GM13977 (cell line): ENCODE measurements around the gene MMP25.

Experiments used
- DNase-seq: peaks from one replicate; pipeline ENCODE4 v3.0.0; 2012; ENCODE audit warnings: low spot score
- in situ Hi-C: fragments of 300-500 bp; cut with MboI; formaldehyde crosslinking; loops from one replicate; pipeline ENCODE4 v1.12.0; 2022; ENCODE audit warnings: low sequenced_read_pairs, low pct_unique_long_range_greater_than_20kb, mixed read lengths, inconsistent platforms; ENCODE audit not compliant: unreplicated experiment
- TF ChIP-seq, protein P1 (sequence below): IDR thresholded peaks from 2 replicates; pipeline ENCODE4 v1.5.1; 2012; ENCODE audit warnings: mild to moderate bottlenecking, control low read depth; ENCODE audit not compliant: insufficient read depth; ENCODE audit errors: extremely low read depth, missing control alignments

Gene MMP25

DNA sequence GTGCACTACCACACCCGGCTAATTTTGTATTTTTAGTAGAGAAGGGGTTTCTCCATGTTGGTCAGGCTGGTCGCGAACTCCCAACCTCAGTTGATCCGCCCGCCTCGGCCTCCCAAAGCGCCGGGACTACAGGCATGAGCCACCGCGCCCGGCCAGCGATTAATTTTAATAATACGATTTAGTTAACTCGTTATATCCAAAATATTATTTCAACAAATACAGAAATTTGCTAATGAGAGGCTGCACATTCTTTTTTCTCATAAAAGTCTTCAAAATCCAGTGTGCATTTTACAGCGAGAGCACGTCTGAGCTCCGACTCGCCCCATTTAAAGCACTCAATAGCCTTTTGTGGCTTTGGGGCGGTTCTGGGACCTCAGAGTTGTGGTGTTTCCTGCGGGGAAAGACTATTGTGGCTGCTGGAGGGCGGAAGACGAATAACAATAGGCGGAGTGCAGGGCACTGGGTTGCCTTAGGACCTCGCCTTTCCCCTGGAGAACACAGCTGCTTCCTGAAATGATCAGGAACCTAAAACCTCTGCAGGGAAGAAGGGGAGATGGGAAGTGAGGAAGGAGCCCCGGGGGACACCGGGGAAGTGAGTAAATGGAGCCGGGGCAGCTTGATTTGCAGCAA, 55.6 kb downstream of the MMP25 start:
- TF ChIP-seq, protein P1, sequence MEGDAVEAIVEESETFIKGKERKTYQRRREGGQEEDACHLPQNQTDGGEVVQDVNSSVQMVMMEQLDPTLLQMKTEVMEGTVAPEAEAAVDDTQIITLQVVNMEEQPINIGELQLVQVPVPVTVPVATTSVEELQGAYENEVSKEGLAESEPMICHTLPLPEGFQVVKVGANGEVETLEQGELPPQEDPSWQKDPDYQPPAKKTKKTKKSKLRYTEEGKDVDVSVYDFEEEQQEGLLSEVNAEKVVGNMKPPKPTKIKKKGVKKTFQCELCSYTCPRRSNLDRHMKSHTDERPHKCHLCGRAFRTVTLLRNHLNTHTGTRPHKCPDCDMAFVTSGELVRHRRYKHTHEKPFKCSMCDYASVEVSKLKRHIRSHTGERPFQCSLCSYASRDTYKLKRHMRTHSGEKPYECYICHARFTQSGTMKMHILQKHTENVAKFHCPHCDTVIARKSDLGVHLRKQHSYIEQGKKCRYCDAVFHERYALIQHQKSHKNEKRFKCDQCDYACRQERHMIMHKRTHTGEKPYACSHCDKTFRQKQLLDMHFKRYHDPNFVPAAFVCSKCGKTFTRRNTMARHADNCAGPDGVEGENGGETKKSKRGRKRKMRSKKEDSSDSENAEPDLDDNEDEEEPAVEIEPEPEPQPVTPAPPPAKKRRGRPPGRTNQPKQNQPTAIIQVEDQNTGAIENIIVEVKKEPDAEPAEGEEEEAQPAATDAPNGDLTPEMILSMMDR = no peak
- in situ Hi-C loops = no loop called here
- no peak for DNase-seq

DNA sequence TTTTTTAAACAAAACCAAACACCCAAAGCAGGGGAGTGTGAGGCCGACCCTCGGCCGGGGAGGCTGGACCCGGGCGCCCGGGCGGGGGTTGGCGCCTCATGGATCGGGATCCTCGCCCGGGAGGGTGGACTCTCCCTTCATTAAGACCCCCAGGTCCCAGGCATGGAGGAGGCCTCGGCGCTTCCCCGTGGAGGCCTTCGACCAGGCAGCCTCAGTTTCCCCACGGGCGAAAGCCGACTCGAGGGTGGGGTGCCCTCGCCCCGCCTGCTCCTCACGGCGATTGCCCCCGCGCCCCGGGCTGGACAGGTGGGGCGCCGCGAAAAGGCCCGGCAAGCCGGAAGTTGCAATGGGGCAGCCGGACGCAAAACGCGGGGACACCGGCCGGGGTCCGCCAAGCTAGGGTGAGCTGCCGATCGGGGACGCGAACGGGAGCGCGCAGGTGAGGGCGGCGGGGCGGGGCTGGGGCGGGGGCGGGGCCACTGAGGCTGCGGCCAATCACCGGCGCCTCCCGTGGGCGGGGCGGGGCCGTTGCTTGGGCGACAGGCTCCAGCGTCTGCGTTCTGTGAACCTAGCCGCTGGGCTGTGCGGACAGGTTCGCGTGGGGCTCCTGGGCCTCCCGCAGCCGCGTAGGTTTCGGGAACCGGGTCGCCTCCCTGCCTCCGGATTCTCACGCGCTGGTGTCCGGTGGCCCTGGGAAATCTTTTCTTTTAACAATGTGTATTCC, 60.0 kb downstream of the MMP25 start:
- TF ChIP-seq, protein P1 = no peak
- in situ Hi-C loops = no loop called here
- DNase-seq = peak; percentile 99
